Measurements from ENCODE around the gene ALDH3A1.

The ALDH3A1 gene

DNA sequence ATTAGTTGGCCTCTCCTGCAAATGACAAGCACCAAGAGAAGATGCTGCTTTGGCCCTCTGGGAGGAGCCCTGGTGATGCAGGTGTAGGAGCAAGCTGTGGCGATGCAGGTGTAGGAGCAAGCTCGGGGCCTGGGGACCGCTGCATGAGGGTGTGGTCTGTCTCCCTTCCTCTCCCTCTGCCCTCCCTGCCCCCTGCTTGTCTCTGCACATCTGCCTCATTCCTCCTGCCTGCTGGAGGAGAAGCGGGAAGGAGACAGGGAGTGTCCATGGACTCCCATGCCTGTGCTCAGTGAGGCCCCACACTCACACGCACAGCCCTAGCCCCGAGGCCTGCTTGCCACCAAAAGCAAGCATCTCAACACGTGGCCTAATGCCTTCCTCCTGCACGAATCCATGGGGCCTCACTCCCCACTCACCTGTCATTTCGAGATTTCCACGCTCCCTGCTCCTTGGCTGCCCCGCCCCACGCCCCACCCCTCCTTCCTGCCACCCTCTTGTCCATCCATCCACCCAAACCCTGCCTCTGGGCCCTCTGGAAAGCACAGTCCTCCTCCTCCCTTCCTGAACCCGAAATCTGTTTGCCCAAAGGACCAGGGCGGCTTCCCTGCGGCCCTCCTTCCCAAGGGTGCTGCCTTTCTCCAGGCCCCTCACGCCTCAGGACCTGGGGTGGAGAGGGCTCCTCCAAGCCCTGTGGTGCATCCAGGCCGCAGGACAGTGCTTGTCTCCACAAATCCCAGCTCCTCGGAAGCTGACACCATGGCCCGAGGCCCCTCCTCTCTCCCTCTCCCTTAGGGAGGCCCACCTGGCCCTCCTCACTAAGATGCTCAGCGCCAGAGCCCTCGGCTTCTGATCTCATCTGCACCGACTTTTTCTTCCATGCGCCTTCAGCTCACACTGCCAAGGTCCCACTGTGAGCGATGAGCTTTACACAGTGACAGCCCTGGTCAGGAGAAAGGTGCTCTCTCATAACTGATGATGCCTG is 11.8 kb upstream of the ALDH3A1 start:
- FAIRE-seq, result no peak

GRCh38 chr17:19757536-19758180 is 9.6 kb upstream of the ALDH3A1 start:
- FAIRE-seq, result no peak

GRCh38 chr17:19756546-19756945 is 8.4 kb upstream of the ALDH3A1 start:
- FAIRE-seq, result no peak

GRCh38 chr17:19755821-19756510 is 7.9 kb upstream of the ALDH3A1 start:
- FAIRE-seq, result no peak

DNA sequence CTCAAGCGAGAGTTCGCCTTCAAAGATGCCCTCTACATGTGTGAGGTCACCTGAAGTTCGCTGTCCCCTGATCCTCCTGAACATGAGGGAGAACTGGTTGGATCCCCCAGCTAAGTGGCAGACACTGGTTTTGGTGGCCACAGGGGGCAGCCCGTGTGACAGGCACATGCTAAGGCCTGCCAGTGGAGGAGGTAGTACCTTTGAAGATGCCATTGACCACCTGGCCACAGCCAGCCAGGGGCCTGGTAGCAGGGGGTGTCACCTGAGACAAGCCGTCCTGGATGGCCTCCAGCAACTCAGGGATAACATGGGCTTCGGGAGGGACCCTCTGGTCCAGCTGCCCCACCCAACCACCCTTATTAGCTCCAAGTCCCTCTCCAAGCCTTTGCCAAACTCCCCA is 7.3 kb upstream of the ALDH3A1 start:
- no peak for FAIRE-seq

DNA sequence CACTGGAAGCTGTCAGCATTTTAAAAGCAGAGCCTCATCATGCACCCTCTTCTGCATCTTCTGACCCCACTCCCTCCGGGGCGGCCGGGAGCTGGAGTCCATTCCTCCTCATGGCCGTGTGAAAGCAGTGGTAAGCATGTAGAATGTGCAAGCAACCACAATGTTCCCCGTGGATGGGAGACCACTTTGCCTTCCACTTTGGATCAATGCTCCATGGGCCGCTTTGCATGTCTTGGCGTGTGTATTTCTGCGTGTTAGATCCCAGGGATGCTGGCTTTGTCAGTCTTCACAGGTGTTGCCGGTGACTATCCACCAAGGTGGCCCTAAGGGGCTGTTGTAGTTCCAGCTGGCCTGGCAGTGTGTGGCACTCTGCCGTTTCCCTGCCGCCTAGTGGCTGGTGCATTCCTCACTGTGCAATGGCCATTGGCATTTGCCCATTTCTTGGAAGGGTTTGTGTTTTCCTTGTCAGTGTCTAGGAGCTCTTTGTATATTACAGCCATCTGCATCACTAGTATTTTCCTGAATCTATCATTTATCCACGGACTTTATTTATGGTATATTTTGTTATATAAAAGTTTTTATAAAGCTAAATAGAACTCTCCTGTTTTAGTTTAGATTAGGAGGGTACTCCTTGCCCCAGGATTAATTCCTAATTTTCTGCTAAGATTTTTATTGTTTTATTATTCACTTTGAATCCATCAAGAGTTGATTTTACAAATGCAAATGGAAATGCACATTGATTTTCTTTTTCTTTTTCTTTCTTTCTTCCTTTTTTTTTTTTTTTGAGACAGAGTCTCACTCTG is 5.8 kb upstream of the ALDH3A1 start:
- no peak for FAIRE-seq

- no peak for FAIRE-seq
These were observed 5.0 kb upstream of the ALDH3A1 start for GRCh38 chr17:19753051-19753509.

DNA sequence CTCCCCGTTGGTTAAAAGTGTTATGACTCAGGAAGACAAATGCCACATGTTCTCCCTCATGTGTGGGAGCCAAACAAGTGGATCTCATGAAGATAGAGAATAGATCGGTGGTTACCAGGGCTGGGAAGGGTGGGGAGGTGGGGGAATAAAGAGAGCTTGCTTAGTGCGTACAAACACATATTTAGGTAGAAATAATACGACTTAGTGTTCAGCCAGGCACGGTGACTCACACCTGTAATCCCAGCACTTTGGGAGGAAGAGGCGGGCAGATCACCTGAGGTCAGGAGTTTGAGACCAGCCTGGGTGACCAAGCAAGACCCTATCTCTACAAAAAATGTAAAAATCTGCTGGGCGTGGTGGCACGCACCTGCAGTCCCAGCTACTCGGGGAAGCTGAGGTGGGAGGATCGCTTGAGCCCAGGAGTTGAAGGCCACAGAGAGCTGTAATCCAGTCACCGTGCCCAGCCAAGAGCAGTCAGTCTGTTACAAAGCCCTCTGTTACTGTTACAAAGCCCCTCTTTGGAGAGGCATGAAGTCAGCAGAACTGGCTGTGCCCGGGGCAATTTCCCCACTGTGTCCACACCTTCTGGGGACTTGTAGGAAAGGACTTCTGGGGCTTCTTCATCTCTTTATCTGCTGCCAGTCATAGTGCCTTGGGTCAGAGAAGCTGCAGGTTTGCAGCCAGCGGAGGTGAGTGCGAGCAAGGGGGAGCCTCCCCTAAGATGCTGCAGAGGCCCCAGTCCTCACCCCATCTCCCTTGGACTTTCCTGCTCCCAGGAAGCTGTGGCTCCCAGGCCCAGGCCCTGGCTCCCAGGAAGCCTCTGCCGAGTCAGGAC is 4.3 kb upstream of the ALDH3A1 start:
- FAIRE-seq, result no peak

GRCh38 chr17:19750835-19751234 is 2.7 kb upstream of the ALDH3A1 start:
- no peak for FAIRE-seq

- FAIRE-seq, result no peak
These were observed 2.0 kb upstream of the ALDH3A1 start for GRCh38 chr17:19750020-19750572.

GRCh38 chr17:19748807-19749193 is 702 bp upstream of the ALDH3A1 start:
- FAIRE-seq, result no peak

DNA sequence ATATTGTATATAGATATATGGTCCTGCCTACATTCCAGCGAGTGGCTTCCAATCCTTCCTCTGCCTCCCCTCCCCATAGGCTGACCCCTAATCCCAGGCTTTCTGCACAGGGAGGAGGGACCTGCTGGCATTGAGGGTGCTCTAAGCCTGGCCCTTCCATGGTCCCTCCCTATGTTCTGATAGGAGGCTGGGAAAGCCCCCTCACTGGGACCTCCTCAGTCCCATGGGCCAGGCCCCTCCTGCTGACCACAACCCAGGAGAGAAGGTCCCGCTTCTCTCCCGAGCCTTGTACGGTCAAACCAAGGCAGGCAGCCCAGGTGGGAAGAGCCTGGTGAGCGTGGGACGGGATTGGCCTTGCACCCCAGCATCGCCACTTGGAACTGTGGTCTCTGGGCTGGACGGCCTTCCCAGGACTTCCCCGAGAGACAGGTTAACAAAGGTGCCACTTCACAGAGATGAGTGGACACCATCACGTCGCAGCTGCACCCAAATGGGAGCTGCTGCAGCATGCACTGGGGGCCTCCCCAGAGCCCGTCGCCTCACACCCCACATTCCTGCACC is 859 bp downstream of the ALDH3A1 start:
- FAIRE-seq, result no peak

GRCh38 chr17:19746517-19746916 is 1.6 kb downstream of the ALDH3A1 start:
- FAIRE-seq, result no peak

DNA sequence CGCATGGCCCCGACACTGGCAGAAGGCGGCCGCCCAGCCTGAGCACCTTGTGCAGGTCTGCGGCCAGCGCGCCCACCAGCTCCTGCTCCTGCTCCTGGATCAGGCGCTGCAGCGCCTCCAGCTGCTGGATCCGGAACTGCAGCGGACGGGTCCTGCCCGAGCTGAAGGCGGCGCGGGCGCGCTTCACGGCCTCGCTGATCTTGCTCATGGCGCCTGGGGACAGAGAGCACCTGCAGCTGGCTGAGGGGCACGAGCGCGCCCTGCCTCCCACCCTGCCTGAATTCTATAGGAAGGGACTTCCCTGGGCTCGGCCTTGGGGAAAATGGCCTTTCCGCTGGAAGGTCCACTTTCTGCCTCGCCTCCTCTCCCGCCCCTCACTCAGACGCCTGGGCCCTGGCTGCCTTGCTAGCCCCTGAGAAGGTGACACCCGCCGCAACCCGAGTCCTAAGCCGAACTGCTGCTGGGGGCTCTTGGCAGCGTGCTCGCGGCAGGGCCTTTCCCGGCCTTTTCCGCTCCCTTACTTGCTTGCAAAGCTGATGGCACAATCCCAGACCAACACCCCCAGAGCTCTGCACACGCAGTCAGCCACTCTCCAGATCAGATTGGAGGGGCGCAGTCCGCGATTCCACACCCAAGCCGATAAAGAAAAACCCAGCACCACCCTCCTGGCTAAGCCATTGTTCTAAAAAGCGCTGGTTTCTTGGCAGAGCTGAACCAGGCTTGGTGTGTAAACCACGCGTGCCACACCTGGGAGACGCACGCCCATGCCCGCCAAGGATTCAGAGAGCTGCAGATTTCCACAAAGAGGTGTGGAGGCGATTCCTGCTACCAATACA is 3.0 kb downstream of the ALDH3A1 start:
- FAIRE-seq, result no peak

GRCh38 chr17:19744492-19744891 is 3.6 kb downstream of the ALDH3A1 start:
- no peak for FAIRE-seq

DNA sequence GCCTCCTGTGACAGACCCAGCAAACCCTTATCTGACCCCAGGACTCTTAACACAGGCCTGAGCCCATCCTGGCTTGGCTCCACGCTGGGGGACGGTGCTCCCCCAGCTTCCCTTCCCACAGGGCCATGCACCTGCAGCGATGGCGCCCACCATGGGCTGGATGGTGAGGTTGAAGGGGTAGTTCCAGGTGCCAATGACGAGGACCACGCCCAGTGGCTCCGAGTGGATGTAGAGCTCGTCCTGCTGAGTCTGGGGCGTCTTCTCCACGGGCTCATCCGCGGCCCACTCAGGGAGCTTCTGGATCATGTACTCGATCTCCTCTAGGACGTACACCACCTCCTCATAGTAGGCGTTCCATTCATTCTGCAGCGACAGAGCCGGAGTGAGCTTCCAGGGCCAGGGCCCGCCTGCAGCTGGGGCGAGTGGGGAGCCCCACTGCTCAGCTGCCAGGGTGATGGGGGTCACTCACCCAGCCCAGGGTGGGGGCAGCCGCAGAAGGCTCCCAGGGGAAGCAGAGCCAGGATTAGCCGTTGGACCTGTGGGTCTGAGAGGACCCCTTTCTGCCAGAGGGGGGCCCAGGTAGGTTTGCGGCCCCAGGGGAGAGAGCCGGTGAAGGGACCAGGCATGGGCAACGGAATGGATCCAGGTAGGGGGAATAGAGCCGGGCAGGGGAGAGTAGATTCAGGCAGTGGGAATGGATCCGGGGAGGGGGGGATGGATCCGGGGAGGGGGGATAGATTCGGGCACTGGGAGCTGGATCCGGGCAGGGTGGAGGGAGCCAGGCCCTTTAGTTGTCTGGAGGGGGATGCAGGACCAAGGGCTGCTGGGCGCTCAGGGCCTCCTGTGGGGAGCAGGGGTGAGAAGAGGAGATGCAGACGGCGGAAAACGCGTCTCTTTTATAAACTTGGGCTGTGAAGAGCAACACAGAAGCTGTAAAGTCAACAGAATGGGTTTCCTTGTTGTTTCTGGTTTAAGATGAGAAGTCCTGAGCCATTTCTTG is 4.7 kb downstream of the ALDH3A1 start:
- no peak for FAIRE-seq

- FAIRE-seq, result no peak
These were observed 5.6 kb downstream of the ALDH3A1 start for GRCh38 chr17:19742495-19742894.

- no peak for FAIRE-seq
These were observed 6.2 kb downstream of the ALDH3A1 start for GRCh38 chr17:19741832-19742457.
